GM18498 (cell line): ENCODE data around the gene KRT34.
"Not testable (repeated sequence)": the region's sequence is repeated elsewhere in the genome, so short reads cannot be mapped to it uniquely, and the experiment has no call there.

ENCODE experiments used
- ATAC-seq: cut with Tn5 transposase; IDR thresholded peaks from one replicate; pipeline ENCODE4 v1.9.1; 2021; ENCODE audit warnings: mild to moderate bottlenecking, moderate library complexity; ENCODE audit not compliant: unreplicated experiment

The KRT34 gene

GRCh38 chr17:41381943-41382342 is at the start of gene KRT34:
KRT34 (minus strand) TSS chr17:41382306; CDS start chr17:41382246, 60 bp downstream.
- ATAC-seq = not testable (repeated sequence)

- not testable (repeated sequence) for ATAC-seq
Observed at GRCh38 chr17:41430376-41430775, 48.3 kb upstream of the KRT34 start.

- no peak for ATAC-seq
Observed at GRCh38 chr17:41429667-41430066, 47.6 kb upstream of the KRT34 start.

GRCh38 chr17:41428591-41429291 is 46.6 kb upstream of the KRT34 start:
- ATAC-seq = no peak

GRCh38 chr17:41424111-41424635 is 42.1 kb upstream of the KRT34 start, which contains the start of gene KRT37:
KRT37 (minus strand) TSS chr17:41424585; CDS start chr17:41424523, 62 bp downstream.
- no peak for ATAC-seq

- ATAC-seq = not testable (repeated sequence)
Observed at GRCh38 chr17:41422586-41422985, 40.5 kb upstream of the KRT34 start.

- no peak for ATAC-seq
Observed at GRCh38 chr17:41421617-41422016, 39.5 kb upstream of the KRT34 start.

- no peak for ATAC-seq
Observed at GRCh38 chr17:41421116-41421515, 39.0 kb upstream of the KRT34 start.

GRCh38 chr17:41420134-41420533 is 38.0 kb upstream of the KRT34 start:
- ATAC-seq = no peak

GRCh38 chr17:41419716-41420115 is 37.6 kb upstream of the KRT34 start:
- no peak for ATAC-seq

- ATAC-seq = no peak
Observed at GRCh38 chr17:41418116-41418860, 36.2 kb upstream of the KRT34 start.

GRCh38 chr17:41417576-41418015 is 35.5 kb upstream of the KRT34 start:
- no peak for ATAC-seq

- ATAC-seq = no peak
Observed at GRCh38 chr17:41417127-41417526, 35.0 kb upstream of the KRT34 start.

GRCh38 chr17:41416479-41416878 is 34.4 kb upstream of the KRT34 start:
- no peak for ATAC-seq

GRCh38 chr17:41415833-41416335 is 33.8 kb upstream of the KRT34 start:
- no peak for ATAC-seq

- no peak for ATAC-seq
Observed at GRCh38 chr17:41415411-41415810, 33.3 kb upstream of the KRT34 start.

GRCh38 chr17:41413982-41414381 is 31.9 kb upstream of the KRT34 start:
- no peak for ATAC-seq

GRCh38 chr17:41413353-41413957 is 31.3 kb upstream of the KRT34 start:
- no peak for ATAC-seq

GRCh38 chr17:41411072-41411840 is 29.1 kb upstream of the KRT34 start:
- no peak for ATAC-seq

- ATAC-seq = no peak
Observed at GRCh38 chr17:41407226-41407625, 25.1 kb upstream of the KRT34 start.
